ENCODE results near the gene SLC6A6.

Gene SLC6A6

GRCh38 chr3:14488286-14489041 lies 86.1 kb downstream of the SLC6A6 start:
- DNase-seq: no peak

- no peak for DNase-seq
These were observed 87.2 kb downstream of the SLC6A6 start for GRCh38 chr3:14489641-14490040.

- no peak for DNase-seq
These were observed 87.8 kb downstream of the SLC6A6 start for GRCh38 chr3:14490255-14490654.

- DNase-seq: no peak
These were observed 88.4 kb downstream of the SLC6A6 start for GRCh38 chr3:14490831-14491230.

GRCh38 chr3:14491396-14492190 lies 89.2 kb downstream of the SLC6A6 start:
- DNase-seq: no peak

GRCh38 chr3:14492948-14493881 lies 90.8 kb downstream of the SLC6A6 start:
- no peak for DNase-seq

- no peak for DNase-seq
These were observed 92.0 kb downstream of the SLC6A6 start for GRCh38 chr3:14494279-14494972.

GRCh38 chr3:14494973-14495300 lies 92.5 kb downstream of the SLC6A6 start:
- DNase-seq: no peak

GRCh38 chr3:14496351-14496750 lies 93.9 kb downstream of the SLC6A6 start:
- no peak for DNase-seq

GRCh38 chr3:14497321-14497720 lies 94.9 kb downstream of the SLC6A6 start:
- no peak for DNase-seq

GRCh38 chr3:14502472-14502871 lies 100.1 kb downstream of the SLC6A6 start:
- DNase-seq: no peak

- no peak for DNase-seq
These were observed 100.8 kb downstream of the SLC6A6 start for GRCh38 chr3:14503033-14503705.

- DNase-seq: no peak
These were observed 101.3 kb downstream of the SLC6A6 start for GRCh38 chr3:14503706-14504065.

- no peak for DNase-seq
These were observed 102.8 kb downstream of the SLC6A6 start for GRCh38 chr3:14505001-14505802.

GRCh38 chr3:14505803-14506500 lies 103.5 kb downstream of the SLC6A6 start:
- DNase-seq: no peak

GRCh38 chr3:14506626-14507304 lies 104.4 kb downstream of the SLC6A6 start:
- DNase-seq: no peak

GRCh38 chr3:14507305-14507741 lies 104.9 kb downstream of the SLC6A6 start:
- no peak for DNase-seq

- DNase-seq: no peak
These were observed 105.5 kb downstream of the SLC6A6 start for GRCh38 chr3:14507757-14508504.

- no peak for DNase-seq
These were observed 106.1 kb downstream of the SLC6A6 start for GRCh38 chr3:14508505-14508819.

All from fibroblast of skin of abdomen (primary cell).